HepG2 (cell line): ENCODE results near the gene MED13L. TPM values are rescaled to one million over a fixed set of nuclear protein-coding genes. Genes with fewer than 3 reads are reported as not detected.

Experiments
- ATAC-seq: fragments of 200-7000 bp; cut with Tn5 transposase; 3 replicates; pipeline ENCODE4 v1.9.1; 2020; ENCODE audit warnings: mild to moderate bottlenecking, moderate library complexity
- BruUV-seq: library from RNA; stranded (reverse); fragments of 400-500 nt; replicated peaks from 2 replicates; lab custom pipeline; 2021; lab: Mats Ljungman, UMichigan
- CTCF ChIA-PET: fragments of 300-600 bp; formaldehyde crosslinking; extraction: SDS; loops from one replicate; lab custom pipeline; 2021; ENCODE audit warnings: low total read pairs, inconsistent platforms, low intra/inter-chr PET ratio; lab: Yijun Ruan, JAX
- POLR2A ChIA-PET: fragments of 350-600 bp; sonication (Branson Sonifier 250); formaldehyde crosslinking; loops from one replicate; lab custom pipeline; 2020; ENCODE audit warnings: antibody characterized with exemption, inconsistent platforms; lab: Yijun Ruan, JAX
- DNase-seq: peaks from one replicate; pipeline ENCODE4 v3.0.0-alpha.2; 2015; ENCODE audit warnings: low spot score
- FAIRE-seq: peaks from 3 replicates; lab custom pipeline; 2011; peaks lifted over from hg19 to GRCh38; lab: Jason Lieb, UNC
- H2AFZ ChIP-seq: one replicate; pipeline ENCODE4 v1.6.1; 2011; ENCODE audit warnings: low read length, inconsistent platforms
- H3K27ac ChIP-seq: fragments of 300-600 bp; 3 replicates; pipeline ENCODE4 v1.8.0; 2011; ENCODE audit warnings: mixed run types, mild to moderate bottlenecking, mixed read lengths, low read length, inconsistent platforms; ENCODE audit not compliant: insufficient read depth; ENCODE audit errors: extremely low read length
- H3K27me3 ChIP-seq, 2 experiments: fragments of 200-600 bp in 1 of 2; 2 replicates in 1 of 2; 3 replicates in 1 of 2; pipeline versions ENCODE4 v1.6.0 to v1.8.0; 2011; ENCODE audit warnings: low read length in 2 of 2, mild to moderate bottlenecking in 2 of 2, moderate library complexity in 2 of 2, inconsistent platforms in 1 of 2; ENCODE audit not compliant: insufficient read depth in 2 of 2, control insufficient read depth in 1 of 2
- H3K36me3 ChIP-seq, 2 experiments: fragments of 200-600 bp in 1 of 2; replicated peaks in 1 of 2; 2 replicates in 1 of 2; 3 replicates in 1 of 2; pipeline versions ENCODE4 v1.5.1 to v1.8.0; 2011; ENCODE audit warnings: low read length in 2 of 2, inconsistent platforms in 1 of 2; ENCODE audit not compliant: insufficient read depth in 2 of 2, control insufficient read depth in 1 of 2
- H3K4me1 ChIP-seq: 2 replicates; pipeline ENCODE4 v1.5.1; 2012; ENCODE audit warnings: low read length, inconsistent platforms; ENCODE audit not compliant: insufficient read depth
- H3K4me2 ChIP-seq: 2 replicates; pipeline ENCODE4 v1.6.0; 2011; ENCODE audit warnings: low read depth, low read length, inconsistent platforms
- H3K4me3 ChIP-seq, 3 experiments: fragments of 200-600 bp in 1 of 3; sonication (generic), shearing (Covaris generic) in 1 of 3; replicated peaks in 1 of 3; 2 replicates each; pipeline ENCODE4 v1.5.1; 2011 to 2016; ENCODE audit warnings: low read length in 3 of 3, inconsistent platforms in 2 of 3, low read depth in 2 of 3, mild to moderate bottlenecking in 2 of 3, control low read depth in 1 of 3, mixed read lengths in 1 of 3; ENCODE audit not compliant: insufficient read depth in 1 of 3
- H3K79me2 ChIP-seq: one replicate; pipeline ENCODE4 v1.6.1; 2011; ENCODE audit warnings: low read length, inconsistent platforms; ENCODE audit not compliant: insufficient read depth
- H3K9ac ChIP-seq: 2 replicates; pipeline ENCODE4 v1.6.0; 2011; ENCODE audit warnings: mild to moderate bottlenecking, low read depth, low read length, inconsistent platforms; ENCODE audit not compliant: insufficient read depth
- H3K9me3 ChIP-seq: 2 replicates; pipeline ENCODE4 v1.5.1; 2012; ENCODE audit warnings: mild to moderate bottlenecking, low read length
- H4K20me1 ChIP-seq: 2 replicates; pipeline ENCODE4 v1.6.0; 2011; ENCODE audit warnings: inconsistent platforms, mild to moderate bottlenecking, low read length, moderate library complexity; ENCODE audit not compliant: insufficient read depth
- CEBPZ ChIP-seq: IDR thresholded peaks from 2 replicates; pipeline ENCODE4 v1.6.1; 2012; ENCODE audit warnings: low read length, improper control_type of control experiment
- MLXIP ChIP-seq: sonication (generic); formaldehyde crosslinking; IDR thresholded peaks from 2 replicates; pipeline ENCODE4 v1.9.0; 2021; ENCODE audit warnings: missing genetic modification reagents, borderline replicate concordance
- NFIC ChIP-seq: IDR thresholded peaks from 2 replicates; pipeline ENCODE4 v1.6.1; 2012; ENCODE audit warnings: mild to moderate bottlenecking, low read length, inconsistent platforms
- ZNF264 ChIP-seq: sonication (generic); formaldehyde crosslinking; IDR thresholded peaks from 2 replicates; pipeline ENCODE4 v1.4.0; 2020; ENCODE audit warnings: missing genetic modification reagents
- ZSCAN9 ChIP-seq: IDR thresholded peaks from 2 replicates; pipeline ENCODE4 v1.6.1; 2016; ENCODE audit warnings: borderline replicate concordance
- WGBS: methylation state at CpG from one replicate; pipeline ENCODE4 v1.1.6; 2017; ENCODE audit warnings: low lambda C conversion rate; 5-methylcytosine and 5-hydroxymethylcytosine counted together
- in situ Hi-C: cut with HindIII; loops from 2 replicates; pipeline ENCODE4 v1.10.0; 2017; ENCODE audit warnings: low pct_unique_long_range_greater_than_20kb; ENCODE audit not compliant: extremely low pct_ligation_motif_present
- intact Hi-C: fragments of 100-400 bp; cut with micrococcal nuclease; formaldehyde crosslinking; loops from one replicate; pipeline ENCODE4 v1.10.0; 2022; ENCODE audit not compliant: unreplicated experiment
- polyA plus RNA-seq, 8 experiments: library from polyadenylated mRNA; depleted of rRNA in 3 of 8; stranded (reverse) in 7 of 8; unstranded in 1 of 8; fragments of >200 nt; fragmentation: Illumina TruSeq in 4 of 8; extraction: Trizol in 4 of 8; gene quantifications; 2 replicates each; pipeline versions ENCODE4 v1.2.1 to v1.2.3, GENCODE V29; 2011 to 2016; ENCODE audit warnings: low read depth in 4 of 8, missing spikeins in 1 of 8, mixed read lengths in 1 of 8; ENCODE audit not compliant: insufficient read depth in 1 of 8
- total RNA-seq, 5 experiments: library from RNA; depleted of rRNA; stranded (reverse); fragments of >200 nt; fragmentation: Illumina TruSeq; extraction: Trizol; gene quantifications; 2 replicates each; pipeline ENCODE4 v1.2.3, GENCODE V29; 2016; ENCODE audit warnings: low read depth in 1 of 5
- TF ChIP-seq, protein P1 (sequence below): sonication (generic); formaldehyde crosslinking; IDR thresholded peaks from 2 replicates; pipeline ENCODE4 v1.5.1; 2020; ENCODE audit warnings: missing genetic modification reagents, mild to moderate bottlenecking, borderline replicate concordance

Gene MED13L
- total and polyA plus RNA-seq, 2 of the 13 experiments (the other 11 are each of a cell fraction or from before 2014, with no cell fraction given) = 24.8 to 38.9 TPM

GRCh38 chr12:115944837-115945490 lies 332.5 kb downstream of the MED13L start:
- H4K20me1 ChIP-seq = no peaks in the 10 kb centered on the region
- FAIRE-seq = no peak
- H3K27me3 ChIP-seq = no peaks in the 10 kb centered on the region
- H3K9ac ChIP-seq = no peak overlapping the region
- H3K4me1 ChIP-seq = peaks cover 26% of the 10 kb centered on the region
- CTCF ChIA-PET = no interaction called here
- 88% methylated on average over 19 of the region's 24 CpGs for WGBS
- in situ Hi-C loops = no loop called here
- no peak overlapping the region for H3K4me3 ChIP-seq
- intact Hi-C loops = no loop called here
- H2AFZ ChIP-seq = peak overlapping the region; percentile 18
- peak overlapping the region; percentile 62 for H3K27ac ChIP-seq
- no TSS peak for BruUV-seq
- no peaks in the 10 kb centered on the region for H3K79me2 ChIP-seq
- H3K9me3 ChIP-seq = no peaks in the 10 kb centered on the region
- H3K4me2 ChIP-seq = peak overlapping the region; percentile 71
- H3K36me3 ChIP-seq = no peaks in the 10 kb centered on the region
- no peak for ATAC-seq
- DNase-seq = no peak
- POLR2A ChIA-PET = interaction anchor here (1.1 kb wide), 1 partner anchor 27 kb away, joined by 3 read pairs; no protein-coding TSS in a partner anchor
- TF ChIP-seq, protein P1, sequence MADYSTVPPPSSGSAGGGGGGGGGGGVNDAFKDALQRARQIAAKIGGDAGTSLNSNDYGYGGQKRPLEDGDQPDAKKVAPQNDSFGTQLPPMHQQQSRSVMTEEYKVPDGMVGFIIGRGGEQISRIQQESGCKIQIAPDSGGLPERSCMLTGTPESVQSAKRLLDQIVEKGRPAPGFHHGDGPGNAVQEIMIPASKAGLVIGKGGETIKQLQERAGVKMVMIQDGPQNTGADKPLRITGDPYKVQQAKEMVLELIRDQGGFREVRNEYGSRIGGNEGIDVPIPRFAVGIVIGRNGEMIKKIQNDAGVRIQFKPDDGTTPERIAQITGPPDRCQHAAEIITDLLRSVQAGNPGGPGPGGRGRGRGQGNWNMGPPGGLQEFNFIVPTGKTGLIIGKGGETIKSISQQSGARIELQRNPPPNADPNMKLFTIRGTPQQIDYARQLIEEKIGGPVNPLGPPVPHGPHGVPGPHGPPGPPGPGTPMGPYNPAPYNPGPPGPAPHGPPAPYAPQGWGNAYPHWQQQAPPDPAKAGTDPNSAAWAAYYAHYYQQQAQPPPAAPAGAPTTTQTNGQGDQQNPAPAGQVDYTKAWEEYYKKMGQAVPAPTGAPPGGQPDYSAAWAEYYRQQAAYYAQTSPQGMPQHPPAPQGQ (CRISPR knock-in tag) = no peak
- TF ChIP-seq CEBPZ (no peak), ZNF264 (no peak), MLXIP (no peak), ZSCAN9 (CRISPR knock-in tag) (no peak), NFIC (no peak)
